Adrenal gland (tissue), 12 donors: ENCODE data around the gene TNFRSF6B. TPM values are rescaled to one million over a fixed set of nuclear protein-coding genes. Genes with fewer than 3 reads are reported as not detected.
A peak's percentile ranks its signal among the peaks of the same experiment; 100 is the strongest.

Experiments used
- DNase-seq, 7 donors: peaks; one replicate each; pipeline ENCODE4 v3.0.0-alpha.2; 2019 to 2020
- H3K27ac ChIP-seq, 5 donors: fragments of 200-600 bp; sonication (generic) in 4 of 5; 1 replicate in 3 of 5; 2 replicates in 2 of 5; pipeline versions ENCODE4 v1.5.1 to v1.8.0; 2016 to 2020; ENCODE audit warnings: mild to moderate bottlenecking in 1 of 5
- H3K27me3 ChIP-seq: fragments of 200-600 bp; 2 replicates; pipeline ENCODE4 v1.8.0; 2021
- H3K36me3 ChIP-seq, 2 donors: fragments of 200-600 bp; replicated peaks in 1 of 2; 1 replicate in 1 of 2; 2 replicates in 1 of 2; pipeline versions ENCODE4 v1.5.1 to v1.8.0; 2018 to 2022
- H3K4me1 ChIP-seq, 2 donors: fragments of 200-600 bp; replicated peaks in 1 of 2; 1 replicate in 1 of 2; 2 replicates in 1 of 2; pipeline versions ENCODE4 v1.5.1 to v1.8.0; 2018 to 2021
- H3K4me3 ChIP-seq, 4 donors: fragments of 200-600 bp; sonication (generic) in 3 of 4; one replicate each; pipeline ENCODE4 v1.5.1; 2016 to 2018
- H3K9me3 ChIP-seq, 3 donors: fragments of 200-600 bp; sonication (generic) in 1 of 3; replicated peaks in 1 of 3; 1 replicate in 2 of 3; 2 replicates in 1 of 3; pipeline versions ENCODE4 v1.5.1 to v1.8.0; 2016 to 2021
- CTCF ChIP-seq, 6 experiments: fragments of 450-650 bp in 4 of 6; fragments of 200-600 bp in 2 of 6; sonication (generic) in 1 of 6; IDR thresholded peaks; 1 replicate in 5 of 6; 2 replicates in 1 of 6; pipeline versions ENCODE4 v1.5.1 to v1.8.0; 2016 to 2021; ENCODE audit warnings: antibody characterized with exemption in 6 of 6, mild to moderate bottlenecking in 2 of 6, moderate library complexity in 1 of 6
- POLR2A ChIP-seq, 2 donors: fragments of 450-650 bp; IDR thresholded peaks; one replicate each; pipeline ENCODE4 v1.6.1; 2017; ENCODE audit warnings: antibody characterized with exemption in 2 of 2, mild to moderate bottlenecking in 2 of 2, moderate library complexity in 1 of 2
- WGBS, 4 donors: extraction: QIAGEN DNeasy Blood & Tissue Kit in 2 of 4; methylation state at CpG; one replicate each; pipeline versions ENCODE4 v1.1.5 to v1.1.7; 2013 to 2017; 5-methylcytosine and 5-hydroxymethylcytosine counted together
- intact Hi-C, 2 donors: fragments of 100-400 bp; cut with DNase I; formaldehyde crosslinking; loops; one replicate each; pipeline versions ENCODE4 v1.14.1 to v1.15.0; 2022 to 2023
- polyA plus RNA-seq, 3 donors: library from polyadenylated mRNA; stranded (reverse); fragments of 200-250 nt in 2 of 3; fragments of 350-450 nt in 1 of 3; fragmentation: Illumina TruSeq in 1 of 3; extraction: RNeasy Lipid Tissue Mini Kit (QIAGEN cat#74804) in 1 of 3; gene quantifications; one replicate each; pipeline ENCODE4 v1.2.3, GENCODE V29; 2013 to 2014
- total RNA-seq, 9 donors: library from RNA; depleted of rRNA in 4 of 9; stranded (reverse); fragments of >200 nt in 4 of 9; fragments of 120-200 nt in 1 of 9; fragmentation: NEBNext Ultra II Directional in 1 of 9; extraction: Animal tissue kit (Norgen Biotek cat#: 25700) in 1 of 9; gene quantifications; one replicate each; pipeline versions ENCODE4 v1.1.0 to v1.2.4, GENCODE V29; 2013 to 2023
- donor health status: healthy with polysubstance abuse.
- donor health status: Bipolar disorder and iron deficiency.
- donor health status: DM: yes; HTN: yes; CAD: no.
- donor health status: DM: no; HTN: no; CAD: no.
- donor health status: DM: no; HTN: no; CAD: no.
- donor health status: DM: yes; HTN: yes; CAD: no.

Gene TNFRSF6B
- total and polyA plus RNA-seq, 12 donors: 0.78 to 43.3 (median 3.2) TPM; not detected in 3

DNA sequence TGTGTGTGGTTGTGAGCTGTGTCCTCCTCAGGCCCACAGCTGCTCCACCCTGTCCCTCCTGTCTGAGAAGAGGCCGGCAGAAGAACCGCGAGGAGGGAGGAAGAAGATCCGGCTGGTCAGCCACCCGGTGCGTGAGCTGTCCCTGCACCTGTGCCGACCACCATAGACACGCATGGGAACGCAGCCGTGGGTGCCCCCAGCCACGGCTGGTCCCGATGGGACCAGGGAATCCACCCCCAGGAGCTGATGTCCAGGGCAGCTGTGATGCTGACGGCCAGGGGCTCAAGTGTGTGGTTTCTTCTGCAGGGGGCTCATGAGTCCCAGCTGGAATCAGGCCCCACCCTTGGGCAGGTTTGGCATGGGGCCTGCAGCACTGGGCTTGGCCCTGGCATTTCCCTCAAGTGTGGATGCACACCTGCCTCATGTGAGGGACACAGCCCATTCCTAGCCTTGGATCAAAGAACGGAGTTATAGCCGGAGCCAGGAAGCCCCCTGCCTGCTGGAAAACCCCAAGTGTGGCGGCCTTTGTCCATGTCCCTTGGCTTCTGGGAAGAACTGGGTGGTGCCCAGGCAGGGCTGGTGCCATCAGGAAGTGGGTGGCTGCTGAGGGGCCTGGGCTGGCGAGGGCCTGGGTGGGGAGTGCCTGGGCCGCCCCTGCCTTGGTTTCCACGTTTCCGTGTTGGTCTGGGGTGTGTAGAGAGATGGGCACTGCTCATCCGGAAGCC is 4.6 kb upstream of the TNFRSF6B start:
- intact Hi-C loops: no loop called here
- peaks cover 0 to 8% of the 10 kb centered on the region in 2 donors for H3K36me3 ChIP-seq
- no peak overlapping the region for H3K4me3 ChIP-seq
- H3K9me3 ChIP-seq: no peaks in the 10 kb centered on the region
- TF ChIP-seq CTCF (IDR thresholded peaks at IDR 0.05): no peak
- TF ChIP-seq POLR2A (IDR thresholded peaks at IDR 0.05): no peak
- H3K27ac ChIP-seq: no peak overlapping the region
- 86 to 91% (median 88%) methylated on average over 10 to 21 of the region's 21 CpGs for WGBS, 4 donors
- H3K4me1 ChIP-seq: peaks cover 6 to 26% of the 10 kb centered on the region in 2 donors
- H3K27me3 ChIP-seq: no peaks in the 10 kb centered on the region
- DNase-seq: peak in 2 of 7 donors; percentile 8 to 18

DNA sequence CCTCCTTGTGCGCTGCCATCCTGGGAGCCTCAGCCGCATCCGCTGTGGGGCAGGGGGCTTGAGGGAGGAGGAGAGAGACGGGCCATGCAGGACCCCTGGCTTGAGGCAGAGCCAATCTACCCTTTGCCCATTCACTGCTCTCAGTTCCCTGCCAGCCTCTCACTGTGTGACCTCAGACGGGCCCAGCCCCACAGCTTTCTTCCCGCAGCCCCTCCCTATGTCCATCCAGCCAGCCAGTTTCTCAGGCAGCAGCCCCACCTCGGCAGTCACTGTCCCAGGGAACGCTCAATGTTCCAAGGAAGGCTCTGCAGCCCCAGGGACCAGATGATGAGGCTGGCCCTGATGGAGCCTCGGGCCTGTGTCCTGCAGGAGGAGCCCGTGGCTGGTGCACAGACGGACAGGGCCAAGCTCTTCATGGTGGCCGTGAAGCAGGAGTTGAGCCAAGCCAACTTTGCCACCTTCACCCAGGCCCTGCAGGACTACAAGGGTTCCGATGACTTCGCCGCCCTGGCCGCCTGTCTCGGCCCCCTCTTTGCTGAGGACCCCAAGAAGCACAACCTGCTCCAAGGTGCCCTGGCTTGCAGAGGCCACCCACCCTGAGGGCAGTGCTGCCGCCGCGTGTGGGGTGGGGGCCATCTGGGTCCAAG is 3.9 kb upstream of the TNFRSF6B start:
- intact Hi-C loops: no loop called here
- TF ChIP-seq CTCF (IDR thresholded peaks at IDR 0.05): no peak
- TF ChIP-seq POLR2A (IDR thresholded peaks at IDR 0.05): no peak
- DNase-seq: peak in 4 of 7 donors; percentile 16 to 39 (median 28)
- 74 to 84% (median 75%) methylated on average over 10 to 20 of the region's 20 CpGs; no CpG with 5 or more reads in 1 of the 4 donors for WGBS, 4 donors
- no peak overlapping the region for H3K27ac ChIP-seq
- H3K9me3 ChIP-seq: no peaks in the 10 kb centered on the region
- no peak overlapping the region for H3K4me3 ChIP-seq
- H3K4me1 ChIP-seq: peaks cover 13 to 28% of the 10 kb centered on the region in 2 donors
- H3K36me3 ChIP-seq: peaks cover 0 to 8% of the 10 kb centered on the region in 2 donors
- no peaks in the 10 kb centered on the region for H3K27me3 ChIP-seq

GRCh38 chr20:63693083-63693732 is 3.2 kb upstream of the TNFRSF6B start:
- TF ChIP-seq CTCF (IDR thresholded peaks at IDR 0.05): no peak
- 90 to 93% (median 92%) methylated on average over 2 to 10 of the region's 10 CpGs; no CpG with 5 or more reads in 1 of the 4 donors for WGBS, 4 donors
- H3K4me1 ChIP-seq: peaks cover 14 to 28% of the 10 kb centered on the region in 2 donors

More at GRCh38 chr20:63693083-63693732, 3.2 kb upstream of the TNFRSF6B start:
- Histone ChIP-seq H3K27ac (no peak overlapping the region), H3K36me3 (peaks cover 0 to 8% of the 10 kb centered on the region in 2 donors), H3K9me3 (no peaks in the 10 kb centered on the region), H3K4me3 (no peak overlapping the region), H3K27me3 (no peaks in the 10 kb centered on the region)
- intact Hi-C loops: no loop called here
- DNase-seq: peak in 1 of 7 donors; percentile 19
